NCI-H2171 treated with DMSO at 0.1 percent for 48 hours (cell line): ENCODE measurements around the gene ACSM6.
"Not testable (repeated sequence)": the region's sequence is repeated elsewhere in the genome, so short reads cannot be mapped to it uniquely, and the experiment has no call there.

Experiments used
- DNase-seq: peaks from one replicate; lab custom pipeline; 2025; lab: John Stamatoyannopoulos, UW

ACSM6 gene

DNA sequence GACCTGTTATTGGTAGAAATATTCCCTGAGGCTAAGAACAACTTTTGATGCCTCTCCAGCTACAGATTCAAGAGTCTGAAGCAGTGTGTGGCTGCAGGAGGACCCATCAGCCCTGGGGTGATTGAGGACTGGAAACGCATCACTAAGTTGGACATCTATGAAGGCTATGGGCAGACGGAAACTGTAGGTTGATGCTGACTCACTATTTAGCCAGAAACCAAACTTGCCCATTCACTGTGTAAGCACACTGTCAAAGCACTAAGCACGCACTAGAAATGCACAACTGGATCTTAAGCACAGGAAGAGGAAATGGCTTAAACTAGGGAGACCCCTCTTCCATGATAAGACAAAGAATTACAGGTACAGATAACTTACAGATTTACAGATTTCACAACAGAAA is 20.8 kb downstream of the ACSM6 start:
- DNase-seq: no peak

DNA sequence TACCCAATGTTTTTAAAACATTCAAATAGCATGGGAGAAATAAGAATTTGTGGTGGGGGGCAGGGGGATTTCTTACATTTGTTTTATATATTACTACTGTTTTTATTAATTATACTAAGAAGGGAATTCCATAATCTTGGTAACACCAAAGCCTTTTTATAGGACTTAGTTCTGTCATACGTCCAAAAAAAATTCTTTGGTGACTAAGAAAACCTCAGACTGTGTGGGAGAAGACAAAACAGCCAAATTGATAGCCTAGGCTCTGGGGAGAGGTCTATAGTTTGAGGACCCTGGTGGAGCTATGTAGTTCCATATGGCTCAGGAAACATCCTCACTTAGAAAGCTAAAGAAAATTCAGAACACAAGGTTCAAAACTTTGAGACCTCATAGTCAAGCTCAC is 23.4 kb downstream of the ACSM6 start:
- no peak for DNase-seq

DNA sequence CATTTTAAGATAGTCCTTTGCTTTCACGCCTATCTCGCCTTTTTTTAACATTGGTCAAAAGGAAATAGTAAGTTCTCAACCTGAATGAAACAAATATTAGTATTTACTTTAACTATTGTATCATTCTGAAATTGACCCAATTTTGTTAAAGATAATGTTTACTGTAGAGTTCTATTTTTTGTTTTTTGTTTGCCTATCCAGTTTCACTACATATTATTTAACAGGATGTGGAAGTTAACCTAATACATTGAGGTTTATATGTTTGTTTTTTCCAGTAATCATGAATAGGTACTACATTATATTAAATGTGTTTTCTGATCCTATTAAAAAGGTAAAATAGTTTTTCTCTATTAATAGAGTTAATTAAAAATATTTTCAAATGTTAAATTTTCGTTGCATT is 26.5 kb downstream of the ACSM6 start:
- DNase-seq: no peak

DNA sequence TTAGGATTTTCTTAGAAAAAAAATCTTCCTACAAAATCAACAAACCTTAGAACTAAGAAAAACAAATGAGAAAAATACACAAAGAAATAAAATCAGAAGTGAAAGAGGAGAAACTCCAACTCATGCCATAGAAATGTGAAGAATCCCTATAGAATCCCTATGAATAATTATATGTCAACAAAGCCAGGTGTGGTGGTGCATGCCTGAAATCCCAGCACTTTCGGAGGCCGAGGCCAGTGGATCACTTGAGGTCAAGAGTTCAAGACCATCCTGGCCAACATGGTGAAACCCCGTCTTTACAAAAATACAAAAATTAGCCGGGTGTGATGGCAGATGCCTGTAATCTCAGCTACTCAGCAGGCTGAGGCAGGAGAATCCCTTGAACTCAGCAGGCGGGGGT is 27.1 kb downstream of the ACSM6 start:
- no peak for DNase-seq

DNA sequence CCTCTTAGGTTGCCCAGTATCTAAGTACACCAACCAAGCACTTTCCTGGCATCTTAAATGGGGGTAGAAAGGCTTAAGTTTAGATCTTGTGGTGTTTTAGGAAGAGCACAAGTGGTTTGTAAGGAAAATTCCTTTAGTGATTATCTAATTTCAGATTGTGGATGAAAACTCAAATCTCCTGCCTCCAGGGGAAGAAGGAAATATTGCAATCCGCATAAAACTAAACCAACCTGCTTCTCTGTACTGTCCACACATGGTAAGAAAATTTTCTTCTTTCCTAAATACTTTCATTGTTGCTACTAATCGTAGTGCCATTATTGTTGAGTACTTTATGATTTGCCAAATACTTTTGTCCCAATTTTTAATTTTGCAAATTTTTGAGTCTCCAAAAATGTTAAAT is 31.1 kb downstream of the ACSM6 start:
- no peak for DNase-seq

DNA sequence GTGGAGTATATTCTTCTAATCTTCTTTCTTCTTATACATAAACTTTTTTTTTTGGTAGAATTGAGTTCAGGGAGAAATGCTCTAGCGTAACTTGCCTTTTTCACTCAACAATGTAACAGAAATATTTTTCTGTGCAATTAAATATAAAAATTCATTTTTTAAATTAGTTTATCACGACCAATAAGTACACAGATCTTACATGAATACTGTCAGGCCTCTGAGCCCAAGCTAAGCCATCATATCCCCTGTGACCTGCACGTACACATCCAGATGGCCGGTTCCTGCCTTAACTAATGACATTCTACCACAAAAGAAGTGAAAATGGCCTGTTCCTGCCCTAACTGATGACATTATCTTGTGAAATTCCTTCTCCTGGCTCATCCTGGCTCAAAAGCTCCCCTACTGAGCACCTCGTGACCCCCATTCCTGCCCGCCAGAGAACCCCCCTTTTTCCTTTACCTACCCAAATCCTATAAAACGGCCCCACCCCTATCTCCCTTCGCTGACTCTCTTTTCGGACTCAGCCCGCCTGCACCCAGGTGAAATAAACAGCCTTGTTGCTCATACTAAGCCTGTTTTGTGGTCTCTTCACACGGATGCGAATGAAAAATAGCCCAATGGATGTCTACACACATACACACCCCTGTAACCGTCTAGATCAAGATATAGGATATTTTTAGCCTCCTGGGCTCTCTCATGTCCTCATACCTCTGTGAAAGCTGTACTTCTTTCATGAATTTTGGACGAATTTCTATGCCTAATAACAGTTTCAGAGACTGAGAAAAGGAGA is 35.1 kb downstream of the ACSM6 start:
- DNase-seq: not testable (repeated sequence)

DNA sequence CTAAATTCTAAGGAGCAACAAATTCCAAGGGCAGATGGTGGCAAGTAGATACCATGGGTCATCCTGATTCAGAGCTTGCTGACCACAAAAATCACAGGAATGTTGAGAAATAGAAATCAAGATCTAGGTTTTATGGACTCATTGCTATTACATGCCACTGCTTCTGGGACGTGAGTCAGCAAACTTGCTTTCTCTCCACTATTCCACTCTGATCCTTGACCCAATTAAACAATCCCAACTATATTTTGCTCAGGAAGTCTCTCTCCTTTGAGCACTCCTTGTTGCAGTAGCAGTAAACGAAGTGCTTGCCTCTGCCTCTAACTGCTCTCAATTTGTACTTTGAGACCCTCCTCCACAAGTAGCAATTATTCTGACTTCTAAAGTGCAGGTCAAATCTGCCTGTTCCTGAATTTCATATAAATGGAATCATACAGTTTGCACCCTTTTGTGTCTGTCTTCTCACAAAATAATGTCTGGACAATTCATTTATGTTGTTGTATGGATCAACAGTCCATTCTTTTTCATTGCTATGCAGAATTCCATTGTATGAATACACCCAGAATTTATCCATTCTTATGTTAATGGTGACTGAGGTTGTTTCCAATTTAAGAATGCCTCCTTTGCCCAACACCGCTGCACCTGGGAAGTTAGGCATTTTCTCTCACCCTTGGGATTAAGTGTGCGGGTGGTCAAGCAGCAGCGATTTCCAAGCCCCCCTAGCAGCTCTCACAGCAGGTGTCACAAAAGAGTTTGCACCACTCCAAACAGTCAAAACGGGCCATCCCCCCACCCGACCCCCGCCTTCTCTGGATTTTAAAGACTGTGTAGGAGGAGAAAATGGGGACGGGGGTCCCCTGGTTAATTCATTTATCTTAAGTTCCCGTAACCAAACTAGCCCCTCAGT is 35.9 kb downstream of the ACSM6 start:
- DNase-seq: no peak

DNA sequence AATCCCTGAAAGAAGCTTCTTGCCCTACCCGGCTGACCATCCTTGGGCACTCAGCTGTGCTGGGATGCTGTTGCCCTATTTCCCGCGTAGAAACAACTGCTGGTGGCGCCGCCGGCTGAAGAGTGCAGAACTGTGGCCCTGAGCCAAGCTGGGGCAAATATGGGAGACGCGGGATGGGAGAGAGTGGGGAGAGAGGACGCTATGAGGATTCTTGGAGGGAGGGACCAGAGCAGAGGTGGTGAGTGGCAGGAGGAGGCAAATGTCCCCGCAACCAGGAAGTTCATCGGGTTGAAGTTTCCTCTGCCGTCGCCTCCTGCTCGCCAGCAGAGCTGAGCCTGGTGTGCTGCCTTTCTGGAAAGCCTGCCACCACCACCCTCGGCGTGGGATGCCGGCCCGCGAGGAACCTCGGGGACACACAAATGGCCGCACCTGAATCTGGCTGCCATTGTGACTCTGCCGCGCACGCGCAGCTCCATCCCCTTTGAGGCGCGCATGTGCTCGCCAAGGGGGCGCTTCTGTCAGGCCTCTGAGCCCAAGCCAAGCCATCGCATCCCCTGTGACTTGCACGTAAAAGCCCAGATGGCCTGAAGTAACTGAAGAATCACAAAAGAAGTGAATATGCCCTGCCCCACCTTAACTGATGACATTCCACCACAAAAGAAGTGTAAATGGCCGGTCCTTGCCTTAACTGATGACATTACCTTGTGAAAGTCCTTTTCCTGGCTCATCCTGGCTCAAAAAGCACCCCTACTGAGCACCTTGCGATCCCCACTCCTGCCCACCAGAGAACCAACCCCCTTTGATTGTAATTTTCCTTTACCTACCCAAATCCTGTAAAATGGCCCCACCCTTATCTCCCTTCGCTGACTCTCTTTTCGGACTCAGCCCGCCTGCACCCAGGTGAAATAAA is 36.9 kb downstream of the ACSM6 start:
- DNase-seq: not testable (repeated sequence)

DNA sequence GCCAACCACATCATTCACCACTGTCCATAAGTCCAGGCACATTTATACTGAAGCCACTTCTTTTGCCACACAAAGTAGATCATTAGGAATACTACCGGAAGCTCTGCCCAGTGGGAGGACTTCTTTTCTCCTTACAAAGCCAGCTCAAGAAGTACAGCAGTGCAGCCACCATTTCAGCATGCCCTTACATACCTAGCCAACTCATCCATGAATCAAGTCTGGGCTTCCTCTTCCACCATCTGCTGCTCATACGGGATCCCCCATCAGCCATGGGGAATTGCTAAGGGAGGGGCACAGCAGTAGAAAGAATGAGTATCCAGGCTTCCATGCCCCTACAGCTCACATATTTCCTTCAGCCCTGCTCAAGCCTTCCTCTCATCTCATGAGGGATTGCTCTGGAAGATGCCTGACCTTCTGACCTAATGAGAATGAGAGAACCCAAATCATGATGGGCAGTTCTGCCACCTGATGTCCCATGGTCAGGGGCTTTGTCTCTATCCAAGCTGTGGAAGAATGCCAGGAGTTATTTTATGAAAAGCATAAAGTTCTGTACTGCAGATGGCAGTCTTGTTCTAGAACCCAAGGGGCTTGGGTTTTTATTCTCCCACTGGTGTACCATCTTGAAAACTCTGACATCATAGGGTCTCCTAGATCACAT is 39.5 kb downstream of the ACSM6 start:
- peak; percentile 23 for DNase-seq

DNA sequence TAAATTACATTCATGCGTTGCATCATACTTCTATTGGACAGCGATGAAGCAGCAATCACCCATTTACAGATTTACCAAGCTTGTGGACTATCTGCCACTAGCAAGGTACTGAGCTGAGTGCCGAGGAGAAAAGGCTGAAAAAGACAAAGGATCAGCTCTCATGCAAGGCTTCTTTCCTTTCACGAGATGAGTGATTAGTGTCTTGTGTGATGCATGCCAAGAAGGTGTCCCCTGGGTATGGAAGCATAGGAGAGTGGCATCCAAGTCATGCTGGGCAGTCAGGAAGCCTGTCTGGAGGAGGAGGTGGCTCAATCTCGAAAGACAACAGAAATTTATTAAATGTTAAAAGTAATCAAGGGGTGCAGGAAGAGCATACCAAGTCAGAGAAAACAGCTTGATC is 40.9 kb downstream of the ACSM6 start:
- DNase-seq: no peak

DNA sequence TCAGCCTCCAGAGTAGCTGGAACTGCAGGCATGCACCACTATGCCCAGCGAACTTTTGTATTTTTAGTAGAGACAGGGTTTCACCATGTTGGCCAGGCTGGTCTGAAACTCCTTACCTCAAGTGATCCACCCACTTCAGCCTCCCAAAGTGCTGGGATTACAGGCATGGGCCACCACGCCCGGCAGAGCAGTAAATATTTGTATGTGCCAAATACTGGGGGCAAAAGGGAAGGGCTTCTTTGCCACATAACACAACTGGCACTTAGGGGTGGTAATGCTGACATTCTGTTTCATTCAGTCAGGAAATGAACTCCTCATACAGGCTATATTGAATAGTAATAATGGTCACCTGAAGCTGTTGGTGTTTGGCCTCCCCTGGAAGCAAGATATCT is 41.6 kb downstream of the ACSM6 start:
- DNase-seq: no peak

DNA sequence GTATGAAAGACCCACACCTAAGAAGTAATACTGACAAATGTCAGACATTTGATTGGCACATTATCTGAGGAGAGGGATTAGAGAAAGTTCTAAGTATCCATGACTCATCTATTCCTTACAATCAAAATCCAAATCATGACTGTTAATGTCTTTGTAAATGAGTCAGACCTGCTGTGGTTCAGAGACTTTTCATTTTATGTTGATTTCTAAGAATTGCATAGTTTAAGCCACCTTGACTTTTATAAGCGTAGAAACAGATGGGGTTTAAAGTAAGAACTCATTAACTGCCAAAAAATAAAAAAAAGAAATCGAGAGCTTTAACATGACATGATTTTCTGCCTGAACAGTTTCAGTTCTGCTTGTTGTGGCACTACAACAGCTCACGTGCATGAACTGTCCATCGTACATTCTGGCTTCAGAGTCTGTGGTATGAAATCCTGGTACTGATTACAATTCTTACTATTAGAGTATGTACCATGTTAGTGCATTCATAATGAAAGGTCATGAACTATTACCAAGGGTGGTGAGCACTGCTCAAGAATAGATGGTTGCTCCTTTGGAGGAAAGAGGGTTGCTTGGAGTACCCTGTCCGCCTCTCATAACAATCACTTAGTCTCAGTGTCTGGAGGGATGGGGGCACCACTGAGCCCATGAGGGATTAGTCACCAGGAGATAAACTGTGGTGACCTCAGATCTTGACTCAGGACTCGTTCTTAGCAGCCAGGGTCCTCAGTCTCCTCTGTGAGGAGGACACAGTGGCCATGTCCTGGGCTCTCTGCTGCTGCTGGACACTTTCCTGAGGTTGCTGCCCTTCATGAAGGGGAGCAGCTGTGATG is 42.2 kb downstream of the ACSM6 start:
- DNase-seq: no peak

DNA sequence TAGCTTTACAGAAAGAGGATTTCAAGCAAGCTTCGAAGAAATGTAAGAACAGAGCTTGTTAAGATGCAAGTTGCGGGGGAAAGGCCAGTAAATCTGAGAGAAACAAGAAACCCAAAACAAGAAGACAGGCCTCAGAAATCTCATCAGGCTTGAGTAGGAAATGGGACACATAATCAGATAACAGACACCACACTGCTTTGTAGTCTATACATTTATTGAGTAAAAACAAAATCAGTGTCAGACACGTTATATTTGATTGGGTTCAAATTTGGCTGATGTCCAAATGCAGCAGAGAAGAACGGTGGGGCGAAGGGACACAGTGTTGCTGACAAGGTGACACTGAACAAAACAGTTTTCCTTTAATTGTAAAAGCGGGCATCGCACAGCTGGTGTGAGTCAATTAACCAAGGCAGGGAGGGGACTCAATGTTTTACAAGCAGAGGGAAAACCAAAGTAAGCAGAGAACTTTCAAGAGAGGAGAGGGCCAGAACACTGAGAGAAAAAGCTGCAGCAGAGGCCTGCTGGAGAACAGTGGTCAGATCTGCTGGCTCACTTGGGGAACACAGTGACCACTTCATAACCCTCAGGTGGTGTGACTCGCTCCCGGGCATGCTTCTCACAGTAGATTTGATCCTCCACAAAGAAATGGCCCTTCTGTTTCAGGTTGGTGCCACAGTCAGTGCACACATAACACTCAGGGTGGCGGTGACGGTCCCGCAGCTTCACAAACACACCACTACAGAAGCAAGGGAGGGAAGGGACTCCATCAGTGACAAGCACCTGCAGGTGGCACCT is 43.5 kb downstream of the ACSM6 start:
- no peak for DNase-seq

DNA sequence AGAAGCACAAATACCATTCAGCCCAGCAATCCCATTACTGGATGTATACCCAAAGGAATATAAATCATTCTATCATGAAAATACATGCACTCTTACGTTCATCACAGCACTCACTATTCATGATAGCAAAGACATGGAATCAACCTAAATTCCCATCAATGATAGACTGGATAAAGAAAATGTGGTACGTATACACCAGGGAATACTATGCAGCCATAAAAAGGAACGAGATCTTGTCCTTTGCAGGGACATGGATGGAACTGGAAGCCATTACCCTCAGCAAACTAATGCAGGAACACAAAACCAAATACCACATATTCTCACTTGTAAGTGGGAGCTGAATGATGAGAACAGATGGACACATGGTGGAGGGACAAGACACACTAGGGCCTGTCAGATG is 46.1 kb downstream of the ACSM6 start:
- not testable (repeated sequence) for DNase-seq

DNA sequence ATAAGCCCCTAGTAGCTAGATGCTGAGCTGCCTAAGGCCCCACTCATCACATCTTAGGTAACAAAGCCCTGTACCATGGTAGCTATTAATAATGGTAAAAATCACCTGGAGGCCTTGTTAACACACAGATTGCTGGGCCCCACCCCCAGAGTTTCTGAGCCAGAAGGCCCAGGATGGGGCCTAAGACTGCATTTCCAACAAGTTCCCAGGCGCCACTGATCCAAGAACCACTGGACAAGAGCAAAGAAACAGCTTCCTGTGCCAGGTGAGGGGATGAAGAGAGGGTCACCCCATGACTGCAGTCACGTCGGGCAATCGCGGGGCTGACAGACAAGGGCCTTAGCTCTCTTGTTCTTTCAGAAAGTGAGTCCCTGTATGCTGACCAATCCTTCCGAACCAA is 46.8 kb downstream of the ACSM6 start:
- no peak for DNase-seq

DNA sequence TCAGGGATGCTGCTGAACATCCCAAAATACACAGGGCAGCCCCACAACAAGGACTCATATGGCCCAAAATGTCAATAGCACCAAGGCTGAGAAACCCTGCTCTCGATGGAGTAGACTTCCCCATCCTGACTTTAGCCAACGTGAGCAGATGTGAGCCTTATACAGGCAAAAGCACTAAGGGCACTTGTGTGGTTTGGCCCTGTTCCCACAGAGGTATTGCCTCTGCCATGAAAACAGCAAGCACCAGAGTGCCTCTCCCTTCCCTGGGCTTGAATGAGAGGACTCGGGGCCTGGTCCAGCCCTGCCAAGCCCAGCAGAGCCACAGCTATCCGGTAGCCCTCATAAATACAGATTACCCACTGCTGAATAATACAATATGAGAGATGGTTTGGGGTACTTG is 47.5 kb downstream of the ACSM6 start:
- no peak for DNase-seq

DNA sequence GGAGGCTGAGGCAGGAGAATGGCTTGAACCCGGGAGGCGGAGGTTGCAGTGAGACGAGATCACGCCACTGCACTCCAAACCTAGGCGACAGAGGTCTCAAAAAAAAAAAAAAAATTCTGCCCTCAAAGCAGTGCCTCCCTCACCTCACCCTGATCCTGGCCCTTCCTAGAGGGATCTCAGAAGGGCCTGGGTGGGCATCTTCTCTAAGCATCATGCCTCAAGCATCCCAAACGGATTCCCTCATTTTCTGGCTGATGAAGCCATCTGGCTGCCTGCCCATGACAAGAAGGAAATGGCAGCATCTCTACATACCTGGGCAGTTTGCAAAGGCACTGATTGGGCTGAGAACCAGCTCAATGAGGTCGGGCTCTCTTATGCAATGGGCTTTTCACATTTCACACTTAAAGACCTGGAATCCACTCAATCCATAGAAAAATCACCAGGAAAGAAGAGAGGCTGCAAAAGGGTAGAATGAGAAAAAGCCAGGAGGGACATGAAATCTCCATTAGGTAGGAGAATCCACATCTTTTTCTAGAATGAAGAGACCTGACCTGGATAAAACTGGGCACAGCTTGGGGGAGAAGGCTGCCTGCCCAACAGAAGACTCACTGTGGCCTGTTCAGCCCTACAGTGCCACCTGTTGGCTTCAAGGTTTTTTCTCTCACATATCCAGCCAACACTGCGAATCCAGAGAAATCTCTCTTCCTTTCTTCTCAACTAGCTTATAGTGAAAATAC is 48.7 kb downstream of the ACSM6 start:
- no peak for DNase-seq

DNA sequence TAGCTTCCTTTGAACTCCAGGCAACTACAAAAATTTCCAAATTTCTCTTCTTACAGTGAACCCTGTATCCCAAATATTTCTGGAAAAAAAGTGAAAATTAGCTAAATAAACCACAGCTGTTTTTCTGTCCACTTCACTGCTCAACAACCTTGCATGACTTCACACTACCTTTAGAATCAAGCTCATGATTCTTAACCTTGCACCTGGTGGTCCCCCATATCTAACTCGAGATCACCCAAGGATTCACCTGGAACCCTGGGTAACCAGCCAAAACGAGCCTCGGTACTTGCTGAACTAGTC is 49.2 kb downstream of the ACSM6 start:
- no peak for DNase-seq

DNA sequence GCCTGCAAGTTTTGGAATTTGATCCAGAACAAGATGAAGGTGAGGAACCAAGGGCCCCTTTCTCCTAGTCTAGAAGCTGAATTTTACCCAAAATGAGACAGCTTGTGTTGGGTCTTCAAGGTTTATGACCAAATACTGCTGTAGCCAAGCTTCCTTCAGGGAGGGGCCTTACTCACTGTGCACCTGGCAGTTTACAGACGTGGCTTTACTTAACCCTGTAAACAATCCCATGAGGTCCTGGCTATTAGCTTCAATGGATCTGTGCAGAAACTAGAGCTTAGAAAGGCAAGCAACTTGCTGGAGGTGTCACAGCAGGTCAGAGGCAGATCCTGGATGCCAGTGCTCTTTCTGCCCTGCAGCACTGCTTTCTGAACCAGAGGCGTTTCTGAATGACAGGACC is 50.1 kb downstream of the ACSM6 start:
- no peak for DNase-seq
